ENCODE measurements around the gene ZCWPW1.

DNA sequence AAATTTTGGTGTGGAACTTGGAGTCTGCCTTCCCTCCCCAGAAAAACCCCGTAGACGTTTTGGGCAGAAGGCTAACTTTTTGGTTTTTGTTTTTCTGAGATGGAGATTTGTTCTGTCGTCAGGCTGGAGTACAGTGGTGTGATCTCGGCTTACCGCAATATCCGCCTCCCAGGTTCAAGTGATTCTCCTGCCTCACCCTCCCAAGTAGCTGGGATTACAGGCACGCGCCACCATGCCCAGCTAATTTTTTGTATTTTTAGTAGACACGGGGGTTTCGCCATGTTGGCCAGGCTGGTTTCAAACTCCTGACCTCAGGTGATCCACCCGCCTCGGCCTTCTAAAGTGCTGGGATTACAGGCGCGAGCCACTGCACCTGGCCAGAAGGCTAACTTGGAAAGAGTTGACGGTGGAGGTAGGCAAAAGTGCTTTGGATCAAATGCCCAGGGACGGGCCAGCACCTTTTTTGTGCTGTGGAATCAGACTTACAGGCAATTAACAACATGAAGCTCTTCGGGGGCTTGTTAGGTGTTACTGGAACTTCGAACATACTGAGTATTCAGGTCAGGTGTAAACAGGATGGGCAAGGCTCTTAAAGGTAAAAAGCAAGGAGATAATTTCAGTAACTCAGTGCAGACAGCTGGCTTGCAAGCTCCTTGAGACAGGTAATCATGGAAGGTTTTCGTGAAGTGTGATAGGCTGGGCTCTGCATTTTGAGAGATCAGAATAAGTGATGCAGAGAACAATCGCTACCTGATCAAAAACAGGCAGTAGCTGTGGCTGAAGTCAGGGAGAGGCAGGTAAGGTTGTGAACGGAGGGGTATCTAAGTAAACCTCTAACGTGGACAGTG, 6.0 kb upstream of the ZCWPW1 start:
- TF ChIP-seq ZNF70 (CRISPR knock-in tag; IDR thresholded peaks at IDR 0.05) (no peak), ISL1 (CRISPR knock-in tag; IDR thresholded peaks at IDR 0.05) (no peak), CSRNP3 (CRISPR knock-in tag; IDR thresholded peaks at IDR 0.05) (no peak), ZFP3 (CRISPR knock-in tag; IDR thresholded peaks at IDR 0.05) (no peak), ARNTL (CRISPR knock-in tag; IDR thresholded peaks at IDR 0.05; ENCODE audit: borderline replicate concordance, low read depth) (no peak), RARB (CRISPR knock-in tag; IDR thresholded peaks at IDR 0.05) (no peak), TOX (CRISPR knock-in tag; IDR thresholded peaks at IDR 0.05; ENCODE audit: borderline replicate concordance) (no peak), TSHZ2 (CRISPR knock-in tag; IDR thresholded peaks at IDR 0.05) (no peak), TCF4 (CRISPR knock-in tag; IDR thresholded peaks at IDR 0.05; ENCODE audit: borderline replicate concordance) (no peak)
- TF ChIP-seq, protein P1, sequence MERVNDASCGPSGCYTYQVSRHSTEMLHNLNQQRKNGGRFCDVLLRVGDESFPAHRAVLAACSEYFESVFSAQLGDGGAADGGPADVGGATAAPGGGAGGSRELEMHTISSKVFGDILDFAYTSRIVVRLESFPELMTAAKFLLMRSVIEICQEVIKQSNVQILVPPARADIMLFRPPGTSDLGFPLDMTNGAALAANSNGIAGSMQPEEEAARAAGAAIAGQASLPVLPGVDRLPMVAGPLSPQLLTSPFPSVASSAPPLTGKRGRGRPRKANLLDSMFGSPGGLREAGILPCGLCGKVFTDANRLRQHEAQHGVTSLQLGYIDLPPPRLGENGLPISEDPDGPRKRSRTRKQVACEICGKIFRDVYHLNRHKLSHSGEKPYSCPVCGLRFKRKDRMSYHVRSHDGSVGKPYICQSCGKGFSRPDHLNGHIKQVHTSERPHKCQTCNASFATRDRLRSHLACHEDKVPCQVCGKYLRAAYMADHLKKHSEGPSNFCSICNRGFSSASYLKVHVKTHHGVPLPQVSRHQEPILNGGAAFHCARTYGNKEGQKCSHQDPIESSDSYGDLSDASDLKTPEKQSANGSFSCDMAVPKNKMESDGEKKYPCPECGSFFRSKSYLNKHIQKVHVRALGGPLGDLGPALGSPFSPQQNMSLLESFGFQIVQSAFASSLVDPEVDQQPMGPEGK (CRISPR knock-in tag; IDR thresholded peaks at IDR 0.05; ENCODE audit: borderline replicate concordance), result no peak
